ENCODE data around the gene PCED1B.
"Not testable (repeated sequence)": the region's sequence is repeated elsewhere in the genome, so short reads cannot be mapped to it uniquely, and the experiment has no call there.

Gene PCED1B

DNA sequence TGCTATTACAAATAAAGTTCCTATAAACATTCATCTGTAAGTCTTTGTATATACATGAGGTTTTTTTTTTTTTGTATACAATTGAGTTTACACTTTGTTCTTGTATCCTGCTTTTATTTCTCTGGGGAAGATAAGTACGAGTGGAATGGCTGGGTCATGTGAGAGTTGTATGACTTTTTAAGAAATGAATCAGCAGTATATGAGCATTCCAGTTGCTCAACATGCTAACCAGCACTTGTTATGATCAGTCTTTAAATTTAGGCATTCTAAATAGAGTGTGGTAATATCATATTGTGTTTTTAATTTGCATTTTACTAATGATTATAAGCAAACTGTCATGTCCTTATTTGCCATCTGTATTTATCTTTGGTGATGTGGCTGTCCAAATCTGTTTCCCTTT lies 45.0 kb downstream of the PCED1B start:
- DNase-seq: no peak

GRCh38 chr12:47126246-47126645 lies 46.8 kb downstream of the PCED1B start:
- no peak for DNase-seq

- no peak for DNase-seq
These were observed 51.6 kb downstream of the PCED1B start for GRCh38 chr12:47131011-47131410.

GRCh38 chr12:47134005-47134404 lies 54.6 kb downstream of the PCED1B start:
- DNase-seq: no peak

DNA sequence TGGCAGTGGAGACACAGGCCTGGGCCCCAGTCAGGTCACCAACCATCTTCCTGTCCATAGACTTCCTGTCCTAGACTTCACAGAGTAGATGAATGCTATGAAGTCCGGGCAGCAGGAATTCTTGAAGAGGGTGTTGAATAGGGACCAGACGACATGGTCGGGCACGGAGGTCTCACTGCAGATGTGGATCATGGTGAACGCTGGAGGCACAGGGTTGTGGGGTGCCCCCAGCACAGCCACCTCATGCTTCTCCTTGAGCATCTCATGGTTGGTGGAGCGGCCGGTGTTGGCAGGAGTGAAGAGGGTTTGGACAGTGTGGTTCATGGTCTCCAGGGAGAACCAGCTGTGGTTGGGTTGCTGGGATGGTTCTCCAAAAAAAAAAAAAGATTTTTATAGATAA lies 56.2 kb downstream of the PCED1B start:
- DNase-seq: no peak

- DNase-seq: no peak
These were observed 59.7 kb downstream of the PCED1B start for GRCh38 chr12:47139000-47139681.

DNA sequence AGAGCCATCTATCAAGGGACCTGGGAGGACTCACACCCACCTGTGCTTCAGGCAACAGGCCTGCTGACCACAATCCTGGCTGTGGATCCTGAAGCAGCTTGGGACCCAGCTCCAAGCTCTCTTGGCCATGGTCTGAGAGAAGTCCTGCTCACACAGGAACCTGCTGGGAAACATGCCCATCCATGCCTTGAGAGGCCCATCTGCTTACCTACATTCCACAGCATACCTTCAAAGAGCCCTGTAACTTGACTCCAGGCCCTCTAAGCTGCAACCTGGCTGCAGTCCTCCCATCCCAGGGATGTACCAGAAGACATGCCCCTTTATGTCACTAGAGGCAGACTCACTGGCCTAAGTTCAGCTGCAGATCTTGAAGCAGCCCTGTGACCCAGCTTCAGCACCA lies 62.0 kb downstream of the PCED1B start:
- no peak for DNase-seq

DNA sequence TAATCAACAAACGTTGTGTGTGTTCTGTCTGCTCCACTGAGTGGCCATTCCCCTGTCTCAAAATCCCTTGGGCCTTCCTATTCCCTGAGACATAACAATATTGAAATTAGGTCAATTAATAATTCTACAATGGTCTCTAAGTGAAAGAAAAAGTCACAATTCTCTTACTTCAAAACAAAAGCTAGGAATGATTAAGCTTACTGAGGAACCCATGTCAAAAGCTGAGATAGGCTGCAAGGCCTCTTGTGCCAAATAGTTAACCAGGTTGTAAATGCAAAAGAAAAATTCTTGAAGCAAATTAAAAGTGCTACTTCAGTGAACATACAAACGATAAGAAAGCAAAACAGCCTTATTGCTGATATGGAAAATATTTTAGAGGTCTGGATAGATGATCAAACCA lies 65.3 kb downstream of the PCED1B start:
- DNase-seq: no peak

DNA sequence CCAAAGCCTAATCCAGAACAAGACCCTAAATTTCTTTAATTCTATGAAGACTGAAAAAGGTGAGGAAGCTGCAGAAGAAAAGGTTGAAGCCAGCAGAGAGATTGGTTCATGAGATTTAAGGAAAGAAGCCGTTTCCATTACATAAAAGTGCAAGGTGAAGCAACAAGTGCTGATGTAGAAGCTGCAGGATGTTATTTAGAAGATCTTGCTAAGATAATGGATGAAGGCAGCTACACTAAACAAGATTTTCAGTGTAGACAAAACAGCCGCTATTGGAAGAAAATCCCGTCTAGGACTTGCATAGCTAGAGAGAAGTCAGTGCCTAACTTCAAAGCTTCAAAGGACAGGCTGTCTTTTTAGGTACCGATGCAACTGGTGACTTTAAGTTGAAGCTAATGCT lies 65.8 kb downstream of the PCED1B start:
- DNase-seq: no peak

GRCh38 chr12:47147739-47148138 lies 68.3 kb downstream of the PCED1B start:
- no peak for DNase-seq

GRCh38 chr12:47149146-47149545 lies 69.7 kb downstream of the PCED1B start:
- DNase-seq: no peak

DNA sequence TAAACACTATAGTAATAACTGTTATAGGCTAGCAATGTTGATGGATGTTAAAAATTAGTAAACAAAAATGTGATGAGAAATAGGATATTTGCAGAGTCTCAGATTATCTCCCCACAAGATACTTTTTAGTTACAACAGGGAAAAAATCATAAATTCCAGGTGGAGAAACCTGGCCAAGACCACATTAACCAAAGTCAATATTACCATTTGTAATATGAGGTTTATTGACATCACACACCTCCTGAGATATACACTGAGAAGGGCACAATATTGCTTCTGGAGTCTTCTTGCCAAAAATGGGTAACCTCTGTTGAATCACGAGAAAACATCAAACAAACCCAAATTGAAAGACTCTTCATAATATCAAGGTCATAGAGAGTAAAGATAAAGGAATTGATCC lies 72.7 kb downstream of the PCED1B start:
- no peak for DNase-seq

GRCh38 chr12:47155457-47156166 lies 76.2 kb downstream of the PCED1B start:
- DNase-seq: no peak

GRCh38 chr12:47156167-47156736 lies 76.8 kb downstream of the PCED1B start:
- DNase-seq: no peak

DNA sequence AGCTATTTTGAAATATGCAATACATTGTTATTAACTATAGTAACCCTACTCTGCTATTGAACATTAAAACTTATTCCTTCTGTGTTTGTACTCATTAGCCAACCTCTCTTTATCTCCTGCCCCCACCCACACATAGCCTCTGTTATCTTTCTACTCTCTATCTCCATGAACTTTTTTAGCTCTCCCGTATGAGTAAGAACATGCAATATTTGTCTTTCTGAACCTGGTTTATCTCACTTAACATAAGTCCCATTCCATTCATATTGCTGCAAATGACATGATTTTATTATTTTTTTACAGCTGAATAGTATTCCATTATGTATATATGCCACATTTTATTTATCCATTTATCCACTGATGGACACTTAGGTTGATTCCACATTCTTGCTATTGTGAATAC lies 79.4 kb downstream of the PCED1B start:
- DNase-seq: no peak

DNA sequence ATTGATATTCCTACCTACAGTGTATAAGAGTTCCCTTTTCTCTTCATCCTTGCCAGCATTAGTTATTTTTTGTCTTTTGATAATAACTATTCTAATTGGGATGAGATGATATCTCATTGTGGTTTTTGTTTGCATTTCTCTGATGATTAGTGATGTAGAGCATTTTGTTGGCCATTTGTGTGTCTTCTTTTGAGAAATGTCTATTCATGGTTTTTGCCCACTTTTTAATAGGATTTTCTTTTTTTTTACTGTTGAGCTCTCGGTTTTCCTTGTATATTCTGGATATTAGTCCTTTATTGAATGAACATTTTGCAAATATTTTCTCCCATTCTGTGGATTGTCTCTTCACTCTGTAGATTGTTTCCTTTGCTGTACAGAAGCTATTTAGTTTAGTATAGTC lies 79.9 kb downstream of the PCED1B start:
- DNase-seq: no peak

GRCh38 chr12:47160316-47161244 lies 81.2 kb downstream of the PCED1B start:
- DNase-seq: no peak

DNA sequence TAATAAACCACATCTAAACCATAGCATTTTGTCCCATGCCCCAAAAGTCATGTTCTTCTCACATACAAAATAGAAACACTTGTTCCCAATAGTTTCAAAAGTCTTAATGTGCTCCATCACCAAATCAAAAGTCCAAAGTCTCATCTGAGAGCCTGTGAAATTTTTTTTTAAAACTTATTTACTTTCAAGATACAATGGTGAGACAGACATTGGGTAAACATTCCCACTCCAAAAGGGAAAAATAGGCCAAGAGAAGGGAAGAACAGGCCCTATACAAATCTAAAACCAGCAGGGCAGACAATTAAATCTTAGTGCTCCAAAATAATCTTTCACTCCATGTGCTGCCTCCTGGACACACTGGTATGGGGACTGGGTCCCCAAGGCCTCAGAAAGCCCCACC lies 84.7 kb downstream of the PCED1B start:
- DNase-seq: no peak

DNA sequence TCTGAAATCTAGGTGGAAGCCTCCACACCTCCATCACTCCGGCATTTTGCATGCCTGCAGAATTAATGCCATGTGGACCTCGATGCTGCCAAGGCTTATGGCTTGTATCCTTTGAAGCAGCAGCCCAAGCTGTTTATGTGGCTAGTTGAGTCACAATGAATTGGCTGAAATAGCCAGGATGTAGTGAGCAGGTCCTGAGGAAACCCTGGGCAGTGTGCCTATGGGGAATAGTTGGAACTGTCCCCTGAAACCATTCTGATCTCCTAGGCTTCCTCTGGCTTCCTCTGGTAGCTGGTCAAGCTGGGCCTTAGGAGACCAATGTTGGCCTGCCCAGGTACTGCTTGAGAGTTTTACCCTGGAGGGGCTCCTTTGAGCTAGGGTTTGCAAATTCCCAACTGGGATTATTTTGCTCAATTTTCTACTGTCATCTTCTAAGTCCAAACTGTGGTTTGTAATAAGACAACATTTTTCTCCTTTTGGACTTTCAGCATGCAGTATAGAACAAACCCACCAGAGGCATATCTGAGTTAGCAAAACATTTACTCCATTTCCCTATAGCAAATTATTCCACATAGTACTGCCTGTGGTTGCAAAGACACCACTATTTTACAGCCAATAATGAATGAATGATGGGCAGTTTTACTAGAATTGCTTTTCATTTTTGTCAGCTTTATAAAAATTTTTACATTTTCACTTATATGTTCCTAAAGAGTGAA lies 85.5 kb downstream of the PCED1B start:
- no peak for DNase-seq

DNA sequence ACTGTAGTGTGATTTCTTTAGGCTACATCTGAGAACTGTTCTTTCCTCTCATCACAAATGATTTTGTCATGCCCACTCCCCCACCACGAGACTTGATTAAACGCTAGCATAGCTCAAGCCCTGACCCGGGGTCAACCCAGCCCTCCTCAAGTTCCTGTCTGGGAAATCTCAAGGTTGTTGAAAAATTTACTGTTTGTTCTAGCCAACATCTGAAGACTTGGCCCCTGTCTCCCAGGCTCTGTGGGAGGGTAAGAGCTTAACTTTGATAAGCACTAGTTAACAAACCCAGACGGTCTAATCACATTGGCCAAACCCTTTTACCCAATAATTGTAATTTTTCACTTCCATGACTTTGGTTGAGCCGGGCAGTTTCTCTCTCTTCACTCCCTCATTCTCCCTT lies 86.5 kb downstream of the PCED1B start:
- no peak for DNase-seq

- no peak for DNase-seq
These were observed 86.9 kb downstream of the PCED1B start for GRCh38 chr12:47166365-47166764.

GRCh38 chr12:47170281-47170680 lies 90.9 kb downstream of the PCED1B start:
- DNase-seq: not testable (repeated sequence)

DNA sequence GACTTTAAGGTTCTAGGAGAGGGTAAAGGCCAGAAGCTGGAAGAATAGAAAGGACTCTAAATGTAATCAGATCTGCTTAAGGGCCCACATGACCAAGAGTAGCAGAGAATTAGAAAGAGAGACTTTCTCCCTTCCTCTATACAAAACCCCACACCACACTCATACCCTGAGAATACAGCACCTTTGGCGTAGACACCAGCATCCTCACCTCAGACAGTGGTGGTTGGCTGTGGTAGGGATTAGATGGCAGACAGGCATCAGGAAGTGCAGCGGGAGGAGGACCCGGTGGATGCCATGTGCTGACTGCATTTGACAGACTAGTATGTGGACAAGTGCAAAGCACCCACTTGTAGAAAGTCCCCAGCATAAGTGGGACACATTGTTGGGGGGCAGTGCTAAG lies 98.6 kb downstream of the PCED1B start:
- DNase-seq: no peak

Data from NCI-H446 treated with DMSO at 0.1 percent for 48 hours (cell line).